ENCODE results near the gene CTXN2.

DNA sequence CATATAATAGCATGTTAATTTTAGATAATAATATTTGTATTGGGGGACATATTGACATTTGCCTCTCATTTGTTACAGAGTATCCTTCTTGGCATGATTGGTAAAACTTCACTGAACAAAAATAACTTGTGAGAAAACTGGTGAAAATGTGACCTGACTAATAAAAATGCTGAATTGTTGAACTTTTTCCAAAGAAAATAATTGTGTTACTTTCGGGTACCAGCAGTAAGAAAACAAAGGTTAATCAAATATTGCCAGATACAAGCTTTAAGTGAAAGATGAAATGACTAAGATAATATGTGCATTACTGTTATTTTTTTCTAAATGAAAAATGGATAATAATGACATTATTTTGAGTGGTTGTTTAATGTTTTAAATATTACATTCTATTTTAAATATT, 29.8 kb downstream of the CTXN2 start:
- TF ChIP-seq FOXM1 (IDR thresholded peaks at IDR 0.05; ENCODE audit: borderline replicate concordance) (no peak), SUZ12 (IDR thresholded peaks at IDR 0.05) (no peak), HDGF (IDR thresholded peaks at IDR 0.05; ENCODE audit: borderline replicate concordance) (no peak), CTBP1 (IDR thresholded peaks at IDR 0.05; ENCODE audit: borderline replicate concordance) (no peak), FOXK2 (IDR thresholded peaks at IDR 0.05) (no peak), BHLHE40 (IDR thresholded peaks at IDR 0.05; ENCODE audit: borderline replicate concordance) (no peak), SP1 (IDR thresholded peaks at IDR 0.05) (no peak), FOXA1 (IDR thresholded peaks at IDR 0.05) (no peak), ELF4 (IDR thresholded peaks at IDR 0.05) (no peak), ZNF384 (IDR thresholded peaks at IDR 0.05) (no peak)
- TF ChIP-seq, protein P1, sequence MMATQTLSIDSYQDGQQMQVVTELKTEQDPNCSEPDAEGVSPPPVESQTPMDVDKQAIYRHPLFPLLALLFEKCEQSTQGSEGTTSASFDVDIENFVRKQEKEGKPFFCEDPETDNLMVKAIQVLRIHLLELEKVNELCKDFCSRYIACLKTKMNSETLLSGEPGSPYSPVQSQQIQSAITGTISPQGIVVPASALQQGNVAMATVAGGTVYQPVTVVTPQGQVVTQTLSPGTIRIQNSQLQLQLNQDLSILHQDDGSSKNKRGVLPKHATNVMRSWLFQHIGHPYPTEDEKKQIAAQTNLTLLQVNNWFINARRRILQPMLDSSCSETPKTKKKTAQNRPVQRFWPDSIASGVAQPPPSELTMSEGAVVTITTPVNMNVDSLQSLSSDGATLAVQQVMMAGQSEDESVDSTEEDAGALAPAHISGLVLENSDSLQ (IDR thresholded peaks at IDR 0.05) = no peak

Data from HEK293T (cell line).